ENCODE data around the gene PABPC3. TPM values are rescaled to one million over a fixed set of nuclear protein-coding genes. Genes with fewer than 3 reads are reported as not detected.
A peak's percentile ranks its signal among the peaks of the same experiment; 100 is the strongest.

The PABPC3 gene
- total RNA-seq = under 0.01 TPM in 2 replicates

GRCh38 chr13:25095851-25096453, at the start of gene PABPC3:
Gene PABPC3, plus strand, starts transcription at chr13:25096136. Its CDS starts 63 bp downstream, at chr13:25096199.
- no peak for DNase-seq (ENCODE audit: low read depth)
- H3K4me3 ChIP-seq (ENCODE audit: low read depth, low read length) = peak within 1 kb of the TSS; percentile 43
- no peak for TF ChIP-seq CTCF (IDR thresholded peaks at IDR 0.05; ENCODE audit: insufficient read depth, low read depth, low read length)

- no peak for DNase-seq (ENCODE audit: low read depth)
- no peak for TF ChIP-seq CTCF (IDR thresholded peaks at IDR 0.05; ENCODE audit: insufficient read depth, low read depth, low read length)
- peak overlapping the region; percentile 41 for H3K4me3 ChIP-seq (ENCODE audit: low read depth, low read length)
Measured at GRCh38 chr13:25046274-25046984, 49.5 kb upstream of the PABPC3 start.

GRCh38 chr13:25046985-25047511, 48.9 kb upstream of the PABPC3 start:
- peak; percentile 5 for DNase-seq (ENCODE audit: low read depth)
- peak overlapping the region; percentile 41 for H3K4me3 ChIP-seq (ENCODE audit: low read depth, low read length)
- no peak for TF ChIP-seq CTCF (IDR thresholded peaks at IDR 0.05; ENCODE audit: insufficient read depth, low read depth, low read length)

GRCh38 chr13:25051065-25051464, 44.9 kb upstream of the PABPC3 start:
- no peak for TF ChIP-seq CTCF (IDR thresholded peaks at IDR 0.05; ENCODE audit: insufficient read depth, low read depth, low read length)
- H3K4me3 ChIP-seq (ENCODE audit: low read depth, low read length) = no peak overlapping the region
- no peak for DNase-seq (ENCODE audit: low read depth)

GRCh38 chr13:25059166-25059565, 36.8 kb upstream of the PABPC3 start:
- TF ChIP-seq CTCF (IDR thresholded peaks at IDR 0.05; ENCODE audit: insufficient read depth, low read depth, low read length) = no peak
- DNase-seq (ENCODE audit: low read depth) = no peak
- no peak overlapping the region for H3K4me3 ChIP-seq (ENCODE audit: low read depth, low read length)

- H3K4me3 ChIP-seq (ENCODE audit: low read depth, low read length) = no peak overlapping the region
- TF ChIP-seq CTCF (IDR thresholded peaks at IDR 0.05; ENCODE audit: insufficient read depth, low read depth, low read length) = no peak
- DNase-seq (ENCODE audit: low read depth) = no peak
Measured at GRCh38 chr13:25059958-25060357, 36.0 kb upstream of the PABPC3 start.
